Peyer's patch (tissue), 4 donors: ENCODE data around the gene STK32B.

ENCODE experiments used
- CTCF ChIP-seq, 6 experiments: fragments of 450-650 bp in 4 of 6; fragments of 200-600 bp in 2 of 6; sonication (generic) in 1 of 6; IDR thresholded peaks; one replicate each; pipeline ENCODE4 v1.5.1; 2017 to 2019; ENCODE audit warnings: antibody characterized with exemption in 6 of 6, mild to moderate bottlenecking in 3 of 6, moderate library complexity in 1 of 6
- POLR2A ChIP-seq, 2 donors: fragments of 450-650 bp; IDR thresholded peaks; one replicate each; pipeline ENCODE4 v1.5.1; 2017; ENCODE audit warnings: antibody characterized with exemption in 2 of 2, mild to moderate bottlenecking in 2 of 2, moderate library complexity in 2 of 2

GRCh38 chr4:5050520-5051277 is 581 bp upstream of the STK32B start:
- peak in 4 of 6 experiments; percentile 37 to 50 (median 43) for TF ChIP-seq CTCF (IDR thresholded peaks at IDR 0.05)
- no peak for TF ChIP-seq POLR2A (IDR thresholded peaks at IDR 0.05)
